Testis (tissue), 3 donors: ENCODE data around the gene DCP1B. TPM values are rescaled to one million over a fixed set of nuclear protein-coding genes. Genes with fewer than 3 reads are reported as not detected.
A peak's percentile ranks its signal among the peaks of the same experiment; 100 is the strongest.

Experiments
- DNase-seq: peaks from one replicate; pipeline ENCODE4 v3.0.0-alpha.2; 2019
- H3K27ac ChIP-seq, 2 donors: fragments of 200-600 bp; sonication (generic); one replicate each; pipeline ENCODE4 v1.5.1; 2019
- H3K27me3 ChIP-seq: fragments of 200-600 bp; sonication (generic); one replicate; pipeline ENCODE4 v1.5.1; 2019
- H3K36me3 ChIP-seq: fragments of 200-600 bp; sonication (generic); one replicate; pipeline ENCODE4 v1.5.1; 2017; ENCODE audit warnings: low read depth; ENCODE audit errors: missing control alignments
- H3K4me1 ChIP-seq: fragments of 200-600 bp; sonication (generic); one replicate; pipeline ENCODE4 v1.5.1; 2019
- H3K4me3 ChIP-seq, 2 donors: fragments of 200-600 bp; sonication (generic); one replicate each; pipeline ENCODE4 v1.5.1; 2017 to 2019
- H3K9me3 ChIP-seq: fragments of 200-600 bp; sonication (generic); one replicate; pipeline ENCODE4 v1.5.1; 2017
- POLR2A ChIP-seq: fragments of 450-650 bp; IDR thresholded peaks from one replicate; pipeline ENCODE4 v1.6.1; 2017; ENCODE audit warnings: antibody characterized with exemption, mild to moderate bottlenecking, moderate library complexity
- WGBS, 2 donors: methylation state at CpG; one replicate each; pipeline ENCODE4 v1.1.5; 2018; 5-methylcytosine and 5-hydroxymethylcytosine counted together
- intact Hi-C: fragments of 100-400 bp; cut with DNase I; formaldehyde crosslinking; loops from one replicate; pipeline ENCODE4 v1.15.1; 2023; ENCODE audit warnings: low total_unique reads
- polyA plus RNA-seq: library from polyadenylated mRNA; stranded (reverse); fragments of 350-450 nt; fragmentation: Illumina TruSeq; extraction: RNeasy Lipid Tissue Mini Kit (QIAGEN cat#74804); gene quantifications from one replicate; pipeline ENCODE4 v1.2.3, GENCODE V29; 2014; ENCODE audit warnings: low read depth, low replicate concordance; ENCODE audit not compliant: insufficient read depth
- total RNA-seq, 2 donors: library from RNA; depleted of rRNA; stranded (reverse); fragments of >200 nt; gene quantifications; one replicate each; pipeline ENCODE4 v1.2.3, GENCODE V29; 2016
- TF ChIP-seq, protein P1 (sequence below), 3 experiments: fragments of 450-650 bp in 2 of 3; fragments of 200-600 bp in 1 of 3; sonication (generic) in 1 of 3; IDR thresholded peaks; one replicate each; pipeline ENCODE4 v1.5.1; 2016 to 2019; ENCODE audit warnings: antibody characterized with exemption in 3 of 3, mild to moderate bottlenecking in 2 of 3, moderate library complexity in 1 of 3

Gene DCP1B
- total and polyA plus RNA-seq, 3 donors from 2014 or later: 36.6 to 56.1 (median 40.0) TPM

DNA sequence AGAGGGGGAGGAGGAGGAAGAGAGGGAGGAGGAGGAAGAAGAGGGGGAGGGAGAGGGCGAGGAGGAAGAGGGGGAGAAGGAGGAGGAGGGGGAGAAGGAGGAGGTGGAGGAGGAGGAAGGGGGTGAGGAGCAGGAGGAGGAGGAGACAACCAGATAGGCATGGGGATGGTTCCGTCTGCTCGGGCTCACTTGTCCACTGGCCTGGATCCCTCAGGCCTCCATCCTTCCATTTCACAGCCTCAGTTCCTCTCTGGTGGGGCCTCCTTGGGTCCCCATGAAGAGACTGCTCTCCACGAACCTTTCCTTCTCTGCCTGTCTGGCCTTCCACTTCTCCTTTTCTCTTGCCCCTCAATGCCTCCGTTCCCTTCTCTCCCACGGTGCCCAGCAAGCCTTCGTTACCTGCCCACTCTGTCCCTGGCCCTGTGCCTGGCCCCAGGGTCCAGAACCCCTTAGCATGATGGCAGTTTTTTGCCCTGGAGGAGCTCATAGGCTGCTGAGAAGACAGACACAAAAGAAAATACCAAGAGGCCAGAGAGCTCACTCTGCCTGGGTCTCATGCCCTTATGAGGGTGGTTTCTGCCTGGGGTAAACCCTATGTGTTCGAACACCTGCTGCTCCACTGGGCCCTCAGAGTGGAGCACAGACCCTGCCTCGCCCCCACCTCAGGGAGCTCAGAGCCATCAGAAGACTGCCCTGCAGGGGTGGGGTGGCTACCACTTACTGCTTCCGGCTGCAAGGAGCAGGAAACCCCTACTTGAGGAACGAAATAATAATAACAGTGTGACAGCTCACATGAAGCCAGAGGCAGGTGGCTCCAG, 74.1 kb downstream of the DCP1B start:
- H3K27ac ChIP-seq: no peak overlapping the region
- no peak overlapping the region for H3K4me3 ChIP-seq
- TF ChIP-seq, protein P1, sequence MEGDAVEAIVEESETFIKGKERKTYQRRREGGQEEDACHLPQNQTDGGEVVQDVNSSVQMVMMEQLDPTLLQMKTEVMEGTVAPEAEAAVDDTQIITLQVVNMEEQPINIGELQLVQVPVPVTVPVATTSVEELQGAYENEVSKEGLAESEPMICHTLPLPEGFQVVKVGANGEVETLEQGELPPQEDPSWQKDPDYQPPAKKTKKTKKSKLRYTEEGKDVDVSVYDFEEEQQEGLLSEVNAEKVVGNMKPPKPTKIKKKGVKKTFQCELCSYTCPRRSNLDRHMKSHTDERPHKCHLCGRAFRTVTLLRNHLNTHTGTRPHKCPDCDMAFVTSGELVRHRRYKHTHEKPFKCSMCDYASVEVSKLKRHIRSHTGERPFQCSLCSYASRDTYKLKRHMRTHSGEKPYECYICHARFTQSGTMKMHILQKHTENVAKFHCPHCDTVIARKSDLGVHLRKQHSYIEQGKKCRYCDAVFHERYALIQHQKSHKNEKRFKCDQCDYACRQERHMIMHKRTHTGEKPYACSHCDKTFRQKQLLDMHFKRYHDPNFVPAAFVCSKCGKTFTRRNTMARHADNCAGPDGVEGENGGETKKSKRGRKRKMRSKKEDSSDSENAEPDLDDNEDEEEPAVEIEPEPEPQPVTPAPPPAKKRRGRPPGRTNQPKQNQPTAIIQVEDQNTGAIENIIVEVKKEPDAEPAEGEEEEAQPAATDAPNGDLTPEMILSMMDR (IDR thresholded peaks at IDR 0.05): no peak
- no peak for TF ChIP-seq POLR2A
- intact Hi-C loops: loop anchor here (10.0 kb wide), 1 partner anchor 295 kb away; no protein-coding TSS in a partner anchor
- H3K9me3 ChIP-seq: no peaks in the 10 kb centered on the region
- 89 to 90% methylated on average over 9 to 11 of the region's 11 CpGs for WGBS, 2 donors
- no peaks in the 10 kb centered on the region for H3K27me3 ChIP-seq
- H3K4me1 ChIP-seq: peaks cover 6% of the 10 kb centered on the region
- no peaks in the 10 kb centered on the region for H3K36me3 ChIP-seq
- peak; percentile 5 for DNase-seq

DNA sequence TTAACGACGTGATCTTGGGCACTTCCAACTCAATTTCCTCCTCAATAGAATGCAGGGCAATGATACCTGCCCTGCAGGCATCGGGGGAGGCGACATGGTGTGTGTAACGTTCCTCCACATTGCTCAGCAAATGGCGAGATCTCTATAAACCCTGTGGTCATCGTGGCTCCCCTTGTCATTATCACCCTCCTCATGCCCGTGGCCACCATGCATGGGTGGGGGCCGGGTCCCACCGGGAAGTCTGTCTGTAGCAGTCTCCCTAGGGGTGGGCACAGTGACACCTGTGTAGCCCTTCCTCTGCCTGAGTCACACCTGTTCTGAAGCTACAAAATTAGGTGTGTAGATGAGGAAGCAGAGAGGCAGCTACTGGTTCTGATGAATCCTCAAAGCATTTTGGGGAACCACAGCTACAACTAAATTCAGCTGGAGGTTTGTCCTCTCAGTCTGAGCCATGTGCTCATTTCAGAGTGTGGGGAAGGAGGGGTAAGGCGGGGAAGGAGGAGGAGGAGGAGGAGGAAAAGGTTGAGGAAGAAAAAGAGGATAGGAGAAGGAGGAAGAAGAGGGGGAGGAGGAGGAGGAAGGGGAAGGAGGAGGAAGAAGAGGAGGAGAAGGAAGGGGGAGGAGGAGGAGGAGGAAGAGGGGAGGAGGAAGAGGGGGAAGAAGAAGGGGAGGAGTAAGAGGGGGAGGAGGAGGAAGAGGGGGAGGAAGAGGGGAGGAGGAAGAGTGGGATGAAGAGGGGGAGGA, 74.8 kb downstream of the DCP1B start:
- H3K4me1 ChIP-seq: peaks cover 6% of the 10 kb centered on the region
- no peaks in the 10 kb centered on the region for H3K36me3 ChIP-seq
- no peak overlapping the region for H3K4me3 ChIP-seq
- 89 to 93% methylated on average over 11 of the region's 11 CpGs for WGBS, 2 donors
- no peaks in the 10 kb centered on the region for H3K9me3 ChIP-seq
- no peak overlapping the region for H3K27ac ChIP-seq
- no peak for TF ChIP-seq POLR2A
- TF ChIP-seq, protein P1 (IDR thresholded peaks at IDR 0.05): no peak
- H3K27me3 ChIP-seq: no peaks in the 10 kb centered on the region
- DNase-seq: no peak
- intact Hi-C loops: no loop called here

DNA sequence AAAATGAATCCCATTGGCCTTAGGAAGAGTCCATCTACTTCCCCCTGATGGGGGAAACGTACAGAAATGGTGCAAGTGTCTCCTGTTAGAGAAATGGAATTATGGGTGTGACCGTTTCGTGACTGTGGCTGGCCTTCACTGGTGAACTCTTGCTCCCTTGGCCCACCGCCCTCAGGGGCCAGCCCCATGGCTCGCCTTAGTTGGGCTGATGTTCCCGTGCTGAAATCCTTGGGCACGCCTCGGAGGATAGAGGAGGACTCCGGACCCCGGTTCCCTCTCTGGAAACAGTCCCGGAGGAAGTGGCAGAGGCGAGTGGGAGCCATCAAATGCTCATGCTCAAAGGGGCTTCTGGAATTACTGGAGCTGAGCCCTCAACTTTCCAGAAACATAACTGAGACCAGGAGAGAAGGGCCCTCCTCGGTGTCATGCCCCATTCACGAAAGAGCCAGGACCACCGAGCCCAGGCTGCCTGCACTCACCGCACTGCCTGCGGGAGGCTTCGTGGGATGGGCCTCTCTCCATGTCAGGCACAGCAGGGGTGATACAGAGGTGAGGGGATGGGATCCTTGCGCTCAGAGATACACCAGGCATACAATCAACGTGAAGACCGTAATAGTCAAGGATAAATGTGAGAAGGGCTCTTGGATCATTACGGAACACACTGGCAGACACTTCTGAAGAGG, 75.7 kb downstream of the DCP1B start:
- TF ChIP-seq POLR2A: no peak
- TF ChIP-seq, protein P1 (IDR thresholded peaks at IDR 0.05): no peak
- H3K36me3 ChIP-seq: no peaks in the 10 kb centered on the region
- intact Hi-C loops: no loop called here

DNA sequence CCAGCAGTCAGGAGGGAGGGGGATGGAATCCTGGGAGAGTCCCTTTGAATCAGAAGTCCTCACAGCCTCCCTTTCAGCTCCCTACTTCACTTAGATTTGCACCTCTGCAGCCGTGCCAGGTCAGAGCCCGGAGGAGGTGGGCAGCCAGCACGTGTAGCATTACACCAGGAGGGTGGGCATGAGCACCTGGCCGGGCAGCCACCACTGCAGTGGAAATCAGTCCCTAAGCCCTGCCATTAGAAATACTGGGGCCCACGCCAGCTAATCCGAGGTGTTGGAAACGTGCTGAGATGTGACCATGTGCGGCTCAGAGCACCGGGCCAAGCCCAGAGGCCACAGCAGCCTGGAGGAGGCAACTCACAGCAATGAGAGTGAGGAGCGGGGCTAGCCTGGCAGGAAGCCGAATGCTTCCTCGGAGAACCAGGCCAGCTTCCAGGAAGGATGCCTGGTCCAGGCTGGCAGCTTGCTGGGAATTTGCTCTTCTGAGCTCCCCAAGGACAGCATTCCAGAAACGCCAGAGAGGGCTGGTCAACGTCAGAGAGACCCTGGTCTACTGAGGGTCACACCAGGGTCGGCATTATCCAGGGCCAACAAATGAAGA, 76.4 kb downstream of the DCP1B start:
- no peaks in the 10 kb centered on the region for H3K4me1 ChIP-seq
- H3K4me3 ChIP-seq: no peak overlapping the region
- TF ChIP-seq POLR2A: no peak
- intact Hi-C loops: no loop called here
- no peaks in the 10 kb centered on the region for H3K27me3 ChIP-seq
- DNase-seq: peak; percentile 16
- H3K9me3 ChIP-seq: no peaks in the 10 kb centered on the region
- 47 to 77% methylated on average over 2 to 15 of the region's 15 CpGs for WGBS, 2 donors
- no peaks in the 10 kb centered on the region for H3K36me3 ChIP-seq
- H3K27ac ChIP-seq: no peak overlapping the region

More for the DNA sequence above, 75.7 kb downstream of the DCP1B start:
- Histone ChIP-seq H3K4me3 (no peak overlapping the region), H3K27ac (no peak overlapping the region), H3K27me3 (no peaks in the 10 kb centered on the region), H3K4me1 (peaks cover 5% of the 10 kb centered on the region), H3K9me3 (no peaks in the 10 kb centered on the region)
- peak; percentile 10 for DNase-seq
- WGBS, 2 donors: 86 to 94% methylated on average over 12 to 22 of the region's 22 CpGs
